HUES64 (cell line): ENCODE results near the gene PPFIBP1.

ENCODE experiments used
- H3K27ac ChIP-seq: 2 replicates; pipeline ENCODE4 v1.7.0; 2013; ENCODE audit warnings: low read depth, low read length, inconsistent platforms
- H3K27me3 ChIP-seq: 2 replicates; pipeline ENCODE4 v1.6.1; 2013; ENCODE audit warnings: mild to moderate bottlenecking, low read length; ENCODE audit not compliant: insufficient read depth
- H3K36me3 ChIP-seq: 2 replicates; pipeline ENCODE4 v1.6.1; 2013; ENCODE audit warnings: mild to moderate bottlenecking, low read length; ENCODE audit not compliant: insufficient read depth
- H3K4me1 ChIP-seq: 2 replicates; pipeline ENCODE4 v1.6.1; 2013; ENCODE audit warnings: mild to moderate bottlenecking, low read length, moderate library complexity; ENCODE audit not compliant: insufficient read depth
- H3K4me3 ChIP-seq: 2 replicates; pipeline ENCODE4 v1.5.1; 2013; ENCODE audit warnings: mild to moderate bottlenecking, low read length, moderate library complexity
- H3K9ac ChIP-seq: 2 replicates; pipeline ENCODE4 v1.6.1; 2013; ENCODE audit warnings: mild to moderate bottlenecking, low read depth, low read length
- H3K9me3 ChIP-seq: 2 replicates; pipeline ENCODE4 v1.6.1; 2013; ENCODE audit warnings: low read depth, low read length; ENCODE audit not compliant: insufficient read depth
- WGBS: fragments of 150-250, 120-280 bp; methylation state at CpG from one replicate; pipeline ENCODE4 v1.1.7; 2013; ENCODE audit warnings: missing lambda C conversion rate; 5-methylcytosine and 5-hydroxymethylcytosine counted together

PPFIBP1 gene

DNA sequence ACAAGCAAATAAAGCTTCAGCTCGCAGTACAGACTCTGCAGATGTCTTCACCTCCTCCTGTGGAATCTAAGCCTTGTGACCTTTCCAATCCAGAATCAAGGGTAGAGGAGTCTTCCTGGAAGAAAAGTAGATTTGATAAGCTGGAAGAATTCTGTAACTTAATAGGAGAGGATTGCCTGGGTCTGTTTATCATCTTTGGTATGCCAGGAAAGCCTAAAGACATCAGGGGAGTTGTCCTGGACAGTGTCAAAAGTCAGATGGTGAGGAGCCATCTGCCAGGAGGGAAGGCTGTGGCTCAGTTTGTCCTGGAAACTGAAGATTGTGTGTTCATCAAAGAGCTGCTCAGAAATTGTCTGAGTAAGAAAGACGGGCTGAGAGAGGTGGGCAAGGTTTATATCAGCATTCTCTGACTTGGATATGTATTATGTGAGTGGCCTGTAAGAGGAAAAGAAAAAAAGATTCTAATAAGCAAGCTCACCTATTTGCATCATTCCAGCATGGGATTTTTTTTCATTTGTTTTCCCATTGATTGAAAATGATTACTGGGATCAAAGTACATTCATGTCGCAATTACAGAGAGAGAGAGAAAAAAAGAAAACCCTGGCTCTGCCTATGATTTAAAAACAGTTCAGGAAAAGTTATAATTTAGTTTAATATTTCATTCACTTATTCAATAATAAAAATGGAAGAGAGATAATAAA lies 173.0 kb downstream of the PPFIBP1 start:
- no peaks in the 10 kb centered on the region for H3K4me1 ChIP-seq
- no peak overlapping the region for H3K27ac ChIP-seq
- H3K9ac ChIP-seq, result no peak overlapping the region
- 90% methylated on average over 2 of the region's 3 CpGs for WGBS
- H3K9me3 ChIP-seq, result no peaks in the 10 kb centered on the region
- peaks cover 30% of the 10 kb centered on the region for H3K36me3 ChIP-seq
- H3K4me3 ChIP-seq, result no peak overlapping the region
- no peaks in the 10 kb centered on the region for H3K27me3 ChIP-seq

DNA sequence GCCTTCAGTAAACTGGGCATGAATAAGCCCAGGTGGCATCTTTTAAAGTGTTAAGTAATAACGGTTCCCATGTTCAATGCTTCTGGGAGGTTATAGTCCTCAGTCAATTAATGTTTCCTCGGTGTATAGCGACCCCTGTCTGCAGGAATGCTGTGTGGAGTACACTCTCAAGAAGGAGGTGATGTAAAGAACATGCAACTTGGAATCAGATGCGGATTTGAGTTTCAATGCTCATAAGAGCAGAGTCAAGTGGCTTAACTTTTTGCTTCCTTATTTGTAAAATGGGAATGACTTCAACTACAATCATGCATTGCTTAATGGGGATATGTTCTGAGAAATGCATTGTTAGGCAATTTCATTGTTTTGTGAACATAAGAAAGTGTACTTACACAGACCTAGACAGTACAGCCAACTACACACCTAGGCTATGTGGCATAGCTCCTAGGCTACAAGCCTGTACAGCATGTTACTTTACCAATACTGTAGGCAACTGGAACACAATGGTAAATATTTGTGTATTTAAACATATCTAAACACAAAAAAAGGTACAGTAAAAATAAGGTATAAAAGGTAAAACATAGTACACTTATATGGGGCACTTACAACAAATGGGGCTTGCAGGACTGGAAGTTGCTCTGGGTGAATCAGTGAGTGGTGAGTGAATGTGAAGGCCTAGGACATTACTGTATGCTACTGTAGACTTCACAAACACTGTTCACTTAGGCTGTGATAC lies 179.9 kb downstream of the PPFIBP1 start:
- WGBS, result 28% methylated on average over 4 of the region's 4 CpGs
- no peaks in the 10 kb centered on the region for H3K4me1 ChIP-seq
- H3K9me3 ChIP-seq, result no peaks in the 10 kb centered on the region
- H3K9ac ChIP-seq, result no peak overlapping the region
- H3K36me3 ChIP-seq, result no peaks in the 10 kb centered on the region
- no peak overlapping the region for H3K27ac ChIP-seq
- H3K4me3 ChIP-seq, result no peak overlapping the region
- no peaks in the 10 kb centered on the region for H3K27me3 ChIP-seq

DNA sequence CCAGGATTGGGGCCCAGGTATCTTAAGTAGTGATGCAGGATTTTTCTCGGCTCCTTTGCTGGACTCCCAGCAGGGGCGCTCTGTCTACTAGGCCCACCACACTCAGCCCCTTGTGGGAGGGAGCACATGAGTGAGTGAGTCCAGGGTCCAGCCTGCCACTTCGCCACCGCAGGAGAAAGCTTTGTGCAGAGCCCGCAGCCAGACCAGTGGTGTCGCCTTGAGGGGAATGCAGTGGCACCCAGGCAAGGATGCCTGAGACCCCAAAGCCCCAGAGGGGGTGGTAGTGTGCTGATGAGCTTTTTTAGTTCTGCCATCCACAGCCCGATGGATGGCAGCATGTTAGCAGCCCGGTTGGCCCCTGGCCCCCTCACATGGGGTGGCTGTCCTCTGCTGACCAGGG lies 181.3 kb downstream of the PPFIBP1 start:
- Histone ChIP-seq H3K27me3 (no peaks in the 10 kb centered on the region), H3K9ac (no peak overlapping the region), H3K4me3 (no peak overlapping the region), H3K4me1 (0 out of 2 replicates have a peak, but pooled peaks cover 3% of the 10 kb centered on the region), H3K36me3 (no peaks in the 10 kb centered on the region), H3K27ac (no peak overlapping the region), H3K9me3 (no peaks in the 10 kb centered on the region)
- WGBS, result 83% methylated on average over 8 of the region's 8 CpGs

DNA sequence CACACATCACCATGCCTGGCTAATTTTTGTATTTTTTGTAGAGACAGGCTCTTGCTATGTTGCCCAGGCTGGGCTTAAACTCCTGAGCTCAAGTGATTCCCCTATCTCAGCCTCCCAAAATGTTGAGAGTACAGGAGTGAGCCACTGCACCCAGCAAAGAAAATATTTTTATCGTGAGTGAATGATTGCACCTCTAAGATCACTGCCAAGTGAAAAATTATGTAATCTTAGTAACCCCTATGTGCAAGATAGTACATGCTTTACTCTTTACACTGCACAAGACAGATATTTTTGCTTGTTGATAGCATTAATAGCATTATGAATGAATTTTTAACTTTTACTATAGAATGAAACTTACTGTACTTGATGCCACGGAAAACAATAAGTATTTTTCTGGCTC lies 183.2 kb downstream of the PPFIBP1 start:
- no peak overlapping the region for H3K27ac ChIP-seq
- no CpG with 5 or more reads among the region's 2 CpGs for WGBS
- no peaks in the 10 kb centered on the region for H3K27me3 ChIP-seq
- peaks cover 9% of the 10 kb centered on the region; the same call in 1 of the 2 replicates for H3K4me1 ChIP-seq
- no peaks in the 10 kb centered on the region for H3K9me3 ChIP-seq
- no peak overlapping the region for H3K4me3 ChIP-seq
- H3K36me3 ChIP-seq, result no peaks in the 10 kb centered on the region
- H3K9ac ChIP-seq, result no peak overlapping the region

DNA sequence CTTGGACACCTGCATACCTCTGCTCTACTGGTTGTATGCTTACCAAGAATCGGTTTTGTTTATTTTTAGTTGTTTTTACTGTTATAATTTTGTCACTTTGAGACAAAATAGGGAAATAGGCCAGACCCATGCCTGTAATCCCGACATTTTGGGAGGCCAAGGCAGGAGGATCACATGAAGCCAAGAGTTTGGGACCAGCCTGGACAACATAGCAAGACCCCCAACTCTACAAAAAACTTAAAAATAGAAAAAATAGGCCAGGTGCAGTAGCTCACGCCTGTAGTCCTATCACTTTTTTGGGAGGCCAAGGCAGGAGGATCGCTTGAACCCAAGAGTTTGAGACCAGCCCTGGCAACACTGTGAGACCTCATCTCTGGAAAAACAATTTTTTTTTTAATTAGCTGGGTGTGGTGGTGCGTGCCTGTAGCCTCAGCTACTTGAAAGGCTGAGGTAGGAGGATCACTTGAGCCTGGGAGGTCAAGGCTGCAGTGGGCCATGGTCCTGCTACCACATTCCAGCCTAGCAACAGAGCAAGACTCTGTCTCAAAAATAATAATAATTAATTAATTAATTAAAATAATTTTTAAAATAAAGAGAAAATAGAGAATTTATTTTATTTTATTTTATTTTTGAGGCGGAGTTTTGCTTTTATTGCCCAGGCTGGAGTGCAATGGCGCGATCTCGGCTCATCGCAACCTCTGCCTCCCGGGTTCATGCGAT lies 185.4 kb downstream of the PPFIBP1 start:
- Histone ChIP-seq H3K4me1 (peaks cover 9% of the 10 kb centered on the region; the same call in 1 of the 2 replicates), H3K27me3 (no peaks in the 10 kb centered on the region), H3K4me3 (no peak overlapping the region), H3K36me3 (peaks cover 5% of the 10 kb centered on the region; the same call in 1 of the 2 replicates), H3K9me3 (no peaks in the 10 kb centered on the region), H3K27ac (no peak overlapping the region), H3K9ac (no peak overlapping the region)
- 97% methylated on average over 12 of the region's 12 CpGs for WGBS

DNA sequence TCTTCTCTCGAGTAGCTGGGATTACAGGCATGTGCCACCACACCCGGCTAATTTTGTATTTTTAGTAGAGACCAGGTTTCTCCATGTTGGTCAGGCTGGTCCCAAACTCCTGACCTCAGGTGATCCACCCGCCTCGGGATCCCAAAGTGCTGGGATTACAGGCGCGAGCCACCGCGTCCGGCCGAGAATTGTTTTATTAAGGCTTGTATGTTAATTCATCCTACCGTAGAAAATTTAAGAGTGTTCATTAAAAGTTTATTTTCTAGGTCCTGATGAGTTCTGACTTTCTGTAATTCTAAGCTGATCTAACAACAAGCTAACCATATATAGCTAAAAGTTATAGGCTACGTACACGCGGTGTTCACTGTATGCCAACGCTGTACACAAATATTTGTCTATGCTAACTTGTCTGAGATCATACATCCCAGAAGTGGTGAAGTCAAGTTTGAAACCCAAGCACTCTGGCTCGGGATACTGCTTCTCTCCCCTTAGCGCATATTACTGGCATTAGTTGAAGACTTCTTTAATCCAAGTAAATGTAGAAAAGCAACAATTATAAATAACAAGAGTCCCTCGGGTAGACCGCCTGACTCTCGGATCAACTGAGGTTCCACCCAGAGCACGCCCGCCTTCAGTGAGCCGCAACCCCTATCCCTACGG lies 186.1 kb downstream of the PPFIBP1 start:
- Histone ChIP-seq H3K27ac (peak overlapping the region; percentile 65; the same call in 1 of the 2 replicates), H3K9ac (peak overlapping the region; percentile 94)
- 67% methylated on average over 24 of the region's 24 CpGs for WGBS

DNA sequence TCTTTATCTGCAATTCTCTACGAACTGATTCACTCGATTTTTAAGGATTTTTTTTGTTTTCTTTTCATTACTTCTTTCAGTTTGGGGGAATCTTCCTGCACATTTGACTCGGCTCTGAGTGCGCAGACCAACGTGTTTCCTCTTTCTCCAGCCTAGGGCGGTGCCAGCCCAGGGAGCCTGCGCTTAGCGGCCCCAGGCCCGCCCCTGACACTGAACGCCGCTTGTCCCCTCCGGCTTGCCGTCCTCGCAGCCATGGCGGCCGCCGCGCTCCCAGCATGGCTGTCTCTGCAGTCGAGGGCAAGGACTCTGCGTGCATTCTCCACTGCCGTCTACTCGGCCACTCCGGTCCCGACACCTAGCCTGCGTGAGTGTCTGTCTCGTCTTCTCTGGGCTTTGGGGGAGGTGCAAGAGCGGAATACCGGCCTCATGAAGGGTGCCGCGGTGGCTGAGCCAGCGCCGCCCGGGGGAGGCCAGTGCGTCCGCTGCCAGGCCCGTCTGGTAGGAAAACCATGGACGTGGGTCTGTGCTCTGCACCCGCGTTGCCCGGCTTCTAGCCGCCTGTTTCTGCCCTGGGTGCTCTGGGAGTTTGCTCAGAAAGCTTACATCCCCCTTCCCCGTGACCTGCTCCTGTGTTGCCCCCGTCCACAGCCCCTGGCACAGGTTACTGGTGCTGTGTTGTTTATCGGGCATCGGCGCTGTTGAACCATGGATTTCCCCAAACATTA lies 186.7 kb downstream of the PPFIBP1 start, which contains the start of gene MRPS35:
Gene MRPS35, plus strand, starts transcription at position 241 of the 725 bp plus-strand sequence. Its CDS starts 12 bp downstream, at position 253.
- H3K9me3 ChIP-seq, result no peaks in the 10 kb centered on the region
- peak within 1 kb of the TSS; percentile 94 for H3K9ac ChIP-seq
- under 1% methylated on average over 46 of the region's 46 CpGs for WGBS
- peaks cover 9% of the 10 kb centered on the region; the same call in 1 of the 2 replicates for H3K4me1 ChIP-seq
- H3K36me3 ChIP-seq, result peaks cover 16% of the 10 kb centered on the region
- H3K4me3 ChIP-seq, result peak within 1 kb of the TSS; percentile 96
- no peaks in the 10 kb centered on the region for H3K27me3 ChIP-seq
- H3K27ac ChIP-seq, result peak within 1 kb of the TSS; percentile 65

More for the DNA sequence above, 186.1 kb downstream of the PPFIBP1 start:
- H3K36me3 ChIP-seq, result peaks cover 11% of the 10 kb centered on the region
- H3K4me1 ChIP-seq, result peaks cover 9% of the 10 kb centered on the region; the same call in 1 of the 2 replicates
- peak overlapping the region; percentile 96 for H3K4me3 ChIP-seq
- no peaks in the 10 kb centered on the region for H3K27me3 ChIP-seq
- no peaks in the 10 kb centered on the region for H3K9me3 ChIP-seq

DNA sequence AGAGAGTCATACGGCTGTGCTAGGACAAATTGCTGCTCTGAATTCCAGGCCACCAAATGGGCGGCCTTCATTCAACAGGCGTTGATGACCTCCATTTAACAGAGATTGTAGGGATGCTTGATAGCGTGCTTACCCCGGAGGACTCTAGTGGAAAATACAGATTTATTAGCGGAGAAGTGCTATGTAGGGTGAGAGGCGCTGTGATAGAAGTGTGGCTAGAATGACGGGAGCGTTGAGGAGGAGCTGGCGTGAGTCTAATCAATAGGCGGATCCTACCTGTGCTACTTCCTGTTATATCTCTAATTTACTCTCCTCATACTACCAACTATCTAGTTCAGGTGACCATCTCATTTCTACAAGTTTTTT lies 187.3 kb downstream of the PPFIBP1 start:
- Histone ChIP-seq H3K4me3 (peak overlapping the region; percentile 96), H3K36me3 (peaks cover 22% of the 10 kb centered on the region), H3K27ac (peak overlapping the region; percentile 65), H3K4me1 (peaks cover 9% of the 10 kb centered on the region; the same call in 1 of the 2 replicates), H3K9me3 (no peaks in the 10 kb centered on the region), H3K27me3 (no peaks in the 10 kb centered on the region), H3K9ac (peak overlapping the region; percentile 94)
- WGBS, result 2% methylated on average over 11 of the region's 11 CpGs

DNA sequence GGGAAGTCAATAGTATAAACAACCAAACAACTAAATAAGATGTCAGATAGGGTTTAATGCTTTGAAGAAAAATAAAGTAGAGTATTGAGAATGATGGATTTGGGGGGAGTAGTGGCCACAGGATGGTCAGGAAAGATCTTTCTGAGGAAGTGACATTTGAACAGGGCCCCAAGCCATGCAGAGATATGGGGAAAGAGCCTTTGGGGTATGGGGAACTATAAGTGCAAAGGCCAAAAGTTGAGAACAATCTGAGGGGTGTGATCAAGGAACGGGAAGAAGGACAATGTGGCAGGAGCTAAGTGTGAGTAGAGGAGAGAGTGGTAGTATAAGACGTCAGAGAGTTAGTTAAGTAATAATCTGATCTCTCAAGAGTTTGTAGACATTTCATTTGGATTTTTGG lies 188.0 kb downstream of the PPFIBP1 start:
- Histone ChIP-seq H3K4me1 (peaks cover 9% of the 10 kb centered on the region; the same call in 1 of the 2 replicates), H3K9ac (no peak overlapping the region), H3K9me3 (no peaks in the 10 kb centered on the region), H3K4me3 (peak overlapping the region; percentile 96), H3K27me3 (no peaks in the 10 kb centered on the region), H3K27ac (no peak overlapping the region), H3K36me3 (peaks cover 27% of the 10 kb centered on the region)
- WGBS, result 86% methylated on average over 2 of the region's 2 CpGs

DNA sequence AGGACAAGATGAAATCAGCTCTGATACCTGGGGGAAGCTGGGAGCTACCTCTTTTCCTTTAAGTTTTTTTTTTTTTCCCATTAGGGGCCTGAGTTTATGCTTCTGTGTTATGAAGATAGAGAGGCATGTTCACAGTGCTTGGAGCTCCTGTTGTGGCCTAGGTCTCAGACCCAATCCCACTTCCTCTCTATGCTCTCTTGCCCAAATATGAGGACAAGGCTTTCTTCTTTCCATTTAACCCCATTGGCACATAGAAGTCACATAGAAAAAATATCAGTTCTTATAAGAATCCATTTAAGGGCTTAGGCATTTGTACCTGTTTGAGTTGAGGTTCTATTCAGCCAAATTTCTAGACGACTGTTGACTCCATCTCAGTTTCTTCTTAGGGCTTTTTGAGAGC lies 199.2 kb downstream of the PPFIBP1 start:
- no peaks in the 10 kb centered on the region for H3K27me3 ChIP-seq
- no peak overlapping the region for H3K27ac ChIP-seq
- no peak overlapping the region for H3K4me3 ChIP-seq
- 100% methylated on average over 1 of the region's 1 CpG for WGBS
- no peak overlapping the region for H3K9ac ChIP-seq
- no peaks in the 10 kb centered on the region for H3K9me3 ChIP-seq
- H3K36me3 ChIP-seq, result peaks cover 91% of the 10 kb centered on the region
- H3K4me1 ChIP-seq, result no peaks in the 10 kb centered on the region
